GM04504 (cell line): ENCODE results near the gene DGKB.

Source experiments
- DNase-seq: peaks from one replicate; pipeline ENCODE4 v3.0.0-alpha.2; 2012; ENCODE audit warnings: low read depth

Gene DGKB

GRCh38 chr7:14688208-14688607 is 214.3 kb downstream of the DGKB start:
- DNase-seq: no peak

GRCh38 chr7:14687777-14688176 is 214.8 kb downstream of the DGKB start:
- no peak for DNase-seq

- no peak for DNase-seq
These were observed 215.3 kb downstream of the DGKB start for GRCh38 chr7:14687241-14687640.

GRCh38 chr7:14685167-14685566 is 217.4 kb downstream of the DGKB start:
- no peak for DNase-seq

- DNase-seq: no peak
These were observed 219.6 kb downstream of the DGKB start for GRCh38 chr7:14682910-14683465.

- no peak for DNase-seq
These were observed 225.7 kb downstream of the DGKB start for GRCh38 chr7:14676896-14677295.

GRCh38 chr7:14673202-14673601 is 229.3 kb downstream of the DGKB start:
- DNase-seq: no peak

- DNase-seq: no peak
These were observed 235.6 kb downstream of the DGKB start for GRCh38 chr7:14666913-14667312.

GRCh38 chr7:14666304-14666703 is 236.2 kb downstream of the DGKB start:
- no peak for DNase-seq

- DNase-seq: no peak
These were observed 262.8 kb downstream of the DGKB start for GRCh38 chr7:14639801-14640200.

GRCh38 chr7:14639329-14639728 is 263.2 kb downstream of the DGKB start:
- DNase-seq: no peak

- DNase-seq: no peak
These were observed 264.6 kb downstream of the DGKB start for GRCh38 chr7:14637968-14638367.

GRCh38 chr7:14635955-14636354 is 266.6 kb downstream of the DGKB start:
- DNase-seq: no peak

- DNase-seq: no peak
These were observed 272.5 kb downstream of the DGKB start for GRCh38 chr7:14630048-14630447.

- no peak for DNase-seq
These were observed 274.0 kb downstream of the DGKB start for GRCh38 chr7:14628516-14628915.

- DNase-seq: no peak
These were observed 276.5 kb downstream of the DGKB start for GRCh38 chr7:14626076-14626475.

GRCh38 chr7:14622559-14622958 is 280.0 kb downstream of the DGKB start:
- DNase-seq: no peak

GRCh38 chr7:14606101-14606500 is 296.4 kb downstream of the DGKB start:
- DNase-seq: peak; percentile 10

GRCh38 chr7:14604606-14605005 is 297.9 kb downstream of the DGKB start:
- DNase-seq: peak; percentile 42

GRCh38 chr7:14602851-14603250 is 299.7 kb downstream of the DGKB start:
- no peak for DNase-seq

GRCh38 chr7:14600766-14601367 is 301.7 kb downstream of the DGKB start:
- DNase-seq: no peak

- no peak for DNase-seq
These were observed 303.6 kb downstream of the DGKB start for GRCh38 chr7:14598978-14599377.

GRCh38 chr7:14596421-14596820 is 306.1 kb downstream of the DGKB start:
- no peak for DNase-seq

GRCh38 chr7:14590206-14590605 is 312.3 kb downstream of the DGKB start:
- DNase-seq: no peak
